GM18858 (cell line): ENCODE results near the gene SCN1B.
"Not testable (repeated sequence)": the region's sequence is repeated elsewhere in the genome, so short reads cannot be mapped to it uniquely, and the experiment has no call there.

Experiments
- ATAC-seq: cut with Tn5 transposase; IDR thresholded peaks from one replicate; pipeline ENCODE4 v1.9.1; 2021; ENCODE audit not compliant: unreplicated experiment

SCN1B gene

GRCh38 chr19:35030257-35031071 is at the start of gene SCN1B:
Gene SCN1B, plus strand, starts transcription at chr19:35030470. Its CDS starts 351 bp downstream, at chr19:35030821.
- ATAC-seq: no peak

GRCh38 chr19:34982275-34982674 is 48.0 kb upstream of the SCN1B start:
- ATAC-seq: no peak

GRCh38 chr19:34983786-34984185 is 46.5 kb upstream of the SCN1B start:
- ATAC-seq: no peak

- ATAC-seq: no peak
These were observed 46.0 kb upstream of the SCN1B start for GRCh38 chr19:34984287-34984686.

- no peak for ATAC-seq
These were observed 44.8 kb upstream of the SCN1B start for GRCh38 chr19:34985249-34986022.

GRCh38 chr19:34988119-34988518 is 42.2 kb upstream of the SCN1B start:
- no peak for ATAC-seq

GRCh38 chr19:34989298-34989697 is 41.0 kb upstream of the SCN1B start:
- no peak for ATAC-seq

GRCh38 chr19:34990578-34991192 is 39.6 kb upstream of the SCN1B start:
- ATAC-seq: no peak

- ATAC-seq: no peak
These were observed 38.5 kb upstream of the SCN1B start for GRCh38 chr19:34991542-34992333.

- ATAC-seq: not testable (repeated sequence)
These were observed 37.7 kb upstream of the SCN1B start for GRCh38 chr19:34992582-34992981.

- no peak for ATAC-seq
These were observed 36.0 kb upstream of the SCN1B start for GRCh38 chr19:34994286-34994642.

GRCh38 chr19:34994643-34995541 is 35.4 kb upstream of the SCN1B start:
- ATAC-seq: no peak

- no peak for ATAC-seq
These were observed 34.7 kb upstream of the SCN1B start for GRCh38 chr19:34995551-34995950.

GRCh38 chr19:34997071-34997617 is 33.1 kb upstream of the SCN1B start:
- ATAC-seq: no peak

GRCh38 chr19:34998224-34998623 is 32.0 kb upstream of the SCN1B start:
- not testable (repeated sequence) for ATAC-seq

- no peak for ATAC-seq
These were observed 31.3 kb upstream of the SCN1B start for GRCh38 chr19:34998777-34999497.

GRCh38 chr19:34999498-35000337 is 30.6 kb upstream of the SCN1B start, which contains the start of gene GRAMD1A:
Gene GRAMD1A, plus strand, starts transcription at chr19:35000323. Its CDS starts 156 bp downstream, at chr19:35000479.
- ATAC-seq: no peak

GRCh38 chr19:35000338-35000646 is 30.0 kb upstream of the SCN1B start:
- no peak for ATAC-seq
